Parathyroid adenoma (tissue), 2 donors: ENCODE data around the gene IL1RAPL1.

Experiments used
- H2AFZ ChIP-seq: fragments of 300-600 bp; sonication (generic); one replicate; pipeline ENCODE4 v1.7.0; 2017; ENCODE audit warnings: antibody characterized with exemption, mild to moderate bottlenecking
- H3K27ac ChIP-seq: fragments of 300-600 bp; sonication (generic); one replicate; pipeline ENCODE4 v1.7.0; 2017
- H3K27me3 ChIP-seq: fragments of 300-600 bp; sonication (generic); one replicate; pipeline ENCODE4 v1.7.0; 2017; ENCODE audit warnings: low read length; ENCODE audit not compliant: control insufficient read depth, insufficient read depth
- H3K36me3 ChIP-seq: fragments of 300-600 bp; sonication (generic); one replicate; pipeline ENCODE4 v1.7.0; 2017; ENCODE audit warnings: low read length; ENCODE audit not compliant: control insufficient read depth, insufficient read depth
- H3K4me1 ChIP-seq: fragments of 300-600 bp; sonication (generic); one replicate; pipeline ENCODE4 v1.7.0; 2017; ENCODE audit warnings: control low read depth
- H3K4me2 ChIP-seq: fragments of 300-600 bp; sonication (generic); one replicate; pipeline ENCODE4 v1.7.0; 2017; ENCODE audit warnings: low read length
- H3K4me3 ChIP-seq: fragments of 300-600 bp; sonication (generic); one replicate; pipeline ENCODE4 v1.7.0; 2017; ENCODE audit warnings: low read depth, low read length
- H3K79me2 ChIP-seq: fragments of 300-600 bp; sonication (generic); one replicate; pipeline ENCODE4 v1.7.0; 2017; ENCODE audit warnings: control low read depth
- H3K9ac ChIP-seq: fragments of 300-600 bp; sonication (generic); one replicate; pipeline ENCODE4 v1.7.0; 2017; ENCODE audit warnings: mild to moderate bottlenecking
- H3K9me3 ChIP-seq: fragments of 300-600 bp; sonication (generic); one replicate; pipeline ENCODE4 v1.7.0; 2017; ENCODE audit warnings: low read length; ENCODE audit not compliant: control insufficient read depth
- TF ChIP-seq, protein P1 (sequence below): fragments of 300-600 bp; sonication (generic); IDR thresholded peaks from one replicate; pipeline ENCODE4 v1.7.0; 2017; ENCODE audit warnings: antibody characterized with exemption, mild to moderate bottlenecking
- donor health status: primary hyperparathyroidism.

IL1RAPL1 gene

DNA sequence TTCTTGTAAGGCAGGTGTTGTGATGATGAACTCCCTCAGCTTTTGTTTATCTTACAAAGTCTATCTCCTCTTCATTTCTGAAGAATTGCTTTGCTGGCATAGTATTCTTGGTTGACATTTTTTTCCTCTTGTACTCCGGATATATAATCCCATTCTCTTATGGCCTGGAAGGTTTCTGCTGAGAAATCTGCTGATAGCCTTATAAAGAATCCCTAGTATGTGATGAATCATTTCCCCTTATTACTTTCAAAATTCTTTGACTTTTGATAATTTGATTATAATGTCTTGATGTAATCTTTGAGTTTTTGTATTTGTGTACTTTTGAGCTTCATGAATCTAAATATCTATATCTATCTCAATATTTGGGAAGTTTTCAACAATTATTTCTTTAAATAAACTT lies 972.8 kb downstream of the IL1RAPL1 start:
- H3K79me2 ChIP-seq = no peaks in the 10 kb centered on the region
- no peak overlapping the region for H3K4me3 ChIP-seq
- no peaks in the 10 kb centered on the region for H3K27me3 ChIP-seq
- no peak overlapping the region for H3K9ac ChIP-seq
- TF ChIP-seq, protein P1, sequence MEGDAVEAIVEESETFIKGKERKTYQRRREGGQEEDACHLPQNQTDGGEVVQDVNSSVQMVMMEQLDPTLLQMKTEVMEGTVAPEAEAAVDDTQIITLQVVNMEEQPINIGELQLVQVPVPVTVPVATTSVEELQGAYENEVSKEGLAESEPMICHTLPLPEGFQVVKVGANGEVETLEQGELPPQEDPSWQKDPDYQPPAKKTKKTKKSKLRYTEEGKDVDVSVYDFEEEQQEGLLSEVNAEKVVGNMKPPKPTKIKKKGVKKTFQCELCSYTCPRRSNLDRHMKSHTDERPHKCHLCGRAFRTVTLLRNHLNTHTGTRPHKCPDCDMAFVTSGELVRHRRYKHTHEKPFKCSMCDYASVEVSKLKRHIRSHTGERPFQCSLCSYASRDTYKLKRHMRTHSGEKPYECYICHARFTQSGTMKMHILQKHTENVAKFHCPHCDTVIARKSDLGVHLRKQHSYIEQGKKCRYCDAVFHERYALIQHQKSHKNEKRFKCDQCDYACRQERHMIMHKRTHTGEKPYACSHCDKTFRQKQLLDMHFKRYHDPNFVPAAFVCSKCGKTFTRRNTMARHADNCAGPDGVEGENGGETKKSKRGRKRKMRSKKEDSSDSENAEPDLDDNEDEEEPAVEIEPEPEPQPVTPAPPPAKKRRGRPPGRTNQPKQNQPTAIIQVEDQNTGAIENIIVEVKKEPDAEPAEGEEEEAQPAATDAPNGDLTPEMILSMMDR = no peak
- no peak overlapping the region for H2AFZ ChIP-seq
- no peaks in the 10 kb centered on the region for H3K36me3 ChIP-seq
- no peaks in the 10 kb centered on the region for H3K9me3 ChIP-seq
- H3K4me2 ChIP-seq = no peak overlapping the region
- H3K27ac ChIP-seq = no peak overlapping the region
- no peaks in the 10 kb centered on the region for H3K4me1 ChIP-seq

DNA sequence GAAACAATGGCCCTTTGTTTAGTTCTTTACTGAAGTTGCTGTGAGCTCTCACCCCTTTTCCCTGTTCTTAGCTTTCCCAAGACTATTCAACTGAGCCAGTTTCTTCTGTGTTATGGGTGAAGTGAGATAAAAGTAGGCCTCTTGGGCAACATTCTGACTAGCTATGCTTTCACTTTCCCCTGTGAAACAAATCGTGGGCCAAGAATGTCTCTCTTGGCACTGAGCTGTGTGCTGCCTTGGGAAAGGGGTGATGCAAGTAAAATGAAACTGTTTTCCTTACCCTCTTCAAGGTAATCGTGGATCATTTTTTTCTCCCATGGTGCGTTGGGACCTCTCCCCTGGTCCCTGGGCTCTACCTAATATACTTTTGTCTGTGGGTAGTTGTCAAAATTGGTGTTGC lies 974.2 kb downstream of the IL1RAPL1 start:
- Histone ChIP-seq H3K79me2 (no peaks in the 10 kb centered on the region), H3K4me1 (no peaks in the 10 kb centered on the region), H3K9me3 (no peaks in the 10 kb centered on the region), H3K4me3 (no peak overlapping the region), H3K36me3 (no peaks in the 10 kb centered on the region), H2AFZ (no peak overlapping the region), H3K9ac (no peak overlapping the region), H3K4me2 (no peak overlapping the region), H3K27ac (no peak overlapping the region), H3K27me3 (no peaks in the 10 kb centered on the region)
- TF ChIP-seq, protein P1 = no peak

DNA sequence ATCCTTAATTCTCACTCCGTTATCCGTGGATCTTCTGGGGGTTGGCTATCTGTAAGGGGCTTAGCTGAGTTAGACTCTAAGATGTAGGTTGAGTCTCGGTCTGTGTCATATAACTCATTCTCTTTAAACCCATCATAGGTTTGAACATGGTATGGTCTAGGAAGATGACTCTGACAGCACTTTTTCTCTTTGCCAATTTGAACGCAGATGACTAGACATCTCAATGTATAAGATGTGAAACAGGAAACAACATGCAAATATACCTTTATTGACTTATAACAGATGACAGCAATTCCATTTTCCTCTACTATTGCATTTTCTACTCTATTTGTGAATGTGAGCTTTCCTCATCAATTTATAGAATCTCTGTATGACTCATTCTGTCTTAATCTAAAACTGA lies 993.3 kb downstream of the IL1RAPL1 start:
- H3K27ac ChIP-seq = no peak overlapping the region
- H3K27me3 ChIP-seq = no peaks in the 10 kb centered on the region
- no peaks in the 10 kb centered on the region for H3K36me3 ChIP-seq
- H2AFZ ChIP-seq = no peak overlapping the region
- H3K9me3 ChIP-seq = no peaks in the 10 kb centered on the region
- H3K4me1 ChIP-seq = no peaks in the 10 kb centered on the region
- no peaks in the 10 kb centered on the region for H3K79me2 ChIP-seq
- no peak overlapping the region for H3K9ac ChIP-seq
- H3K4me3 ChIP-seq = no peak overlapping the region
- no peak overlapping the region for H3K4me2 ChIP-seq
- TF ChIP-seq, protein P1 = no peak

DNA sequence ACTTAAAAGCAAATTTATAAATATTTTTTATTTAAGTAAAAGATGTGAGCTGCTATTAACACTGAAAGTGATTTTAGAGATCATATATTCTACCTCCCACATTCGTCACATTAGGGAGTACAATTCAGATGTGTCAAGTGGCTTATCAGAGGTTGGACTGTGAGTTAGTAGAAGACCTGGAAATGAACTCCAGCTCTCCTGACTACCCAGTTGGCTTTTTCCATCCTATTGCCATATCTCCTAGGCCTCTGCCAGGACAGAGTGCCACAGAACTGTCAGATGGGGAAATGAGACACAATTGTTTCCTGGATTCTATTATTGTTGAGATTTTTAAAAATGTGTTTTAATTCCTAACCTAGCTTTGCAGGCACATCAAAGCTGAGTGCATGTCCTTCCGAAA lies 994.0 kb downstream of the IL1RAPL1 start:
- Histone ChIP-seq H3K4me3 (no peak overlapping the region), H3K27ac (no peak overlapping the region), H3K27me3 (no peaks in the 10 kb centered on the region), H3K4me1 (no peaks in the 10 kb centered on the region), H3K9ac (no peak overlapping the region), H3K79me2 (no peaks in the 10 kb centered on the region), H3K36me3 (no peaks in the 10 kb centered on the region), H3K9me3 (no peaks in the 10 kb centered on the region), H3K4me2 (no peak overlapping the region), H2AFZ (no peak overlapping the region)
- TF ChIP-seq, protein P1 = no peak

DNA sequence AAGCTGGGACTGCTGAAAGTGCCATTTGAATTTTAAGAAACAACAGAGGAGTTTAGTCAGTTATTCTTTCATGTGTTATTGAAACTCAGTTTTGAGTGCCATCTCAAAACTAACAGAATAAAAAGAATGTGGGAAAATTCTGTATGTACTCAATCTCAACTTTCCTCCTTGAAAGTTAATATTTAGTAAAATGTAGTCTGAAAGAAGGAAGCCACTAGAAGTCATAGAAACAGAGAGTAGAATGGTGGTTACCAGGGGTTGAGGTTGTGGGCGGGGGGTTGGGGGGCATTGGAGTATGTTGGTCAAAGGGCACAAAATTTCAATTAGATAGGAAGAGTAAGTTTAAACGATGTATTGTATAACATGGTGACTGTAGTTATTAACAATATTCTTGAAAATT lies 999.9 kb downstream of the IL1RAPL1 start:
- no peak overlapping the region for H3K27ac ChIP-seq
- H3K9ac ChIP-seq = no peak overlapping the region
- no peak overlapping the region for H3K4me3 ChIP-seq
- no peaks in the 10 kb centered on the region for H3K79me2 ChIP-seq
- no peaks in the 10 kb centered on the region for H3K9me3 ChIP-seq
- no peak overlapping the region for H3K4me2 ChIP-seq
- H2AFZ ChIP-seq = no peak overlapping the region
- TF ChIP-seq, protein P1 = no peak
- H3K36me3 ChIP-seq = no peaks in the 10 kb centered on the region
- H3K27me3 ChIP-seq = no peaks in the 10 kb centered on the region
- no peaks in the 10 kb centered on the region for H3K4me1 ChIP-seq
